T-helper 2 cell treated with Interferon-gamma antibody and Interleukin-4, amounts not matched to agents 5 μg/mL and 100 μg/mL, for 36 hours (primary cell): Measurements from ENCODE around the gene GLI3.

Experiments
- DNase-seq: peaks from one replicate; pipeline ENCODE4 v3.0.0; 2021; ENCODE audit warnings: low spot score
- H3K27ac Mint-ChIP-seq: one replicate; pipeline ENCODE4 v1.8.0; 2021; ENCODE audit warnings: mild to moderate bottlenecking, mixed read lengths
- H3K27me3 Mint-ChIP-seq: one replicate; pipeline ENCODE4 v1.8.0; 2021; ENCODE audit warnings: low read depth, mixed read lengths
- H3K36me3 Mint-ChIP-seq: one replicate; pipeline ENCODE4 v1.8.0; 2021; ENCODE audit warnings: low read depth, mixed read lengths
- H3K4me1 Mint-ChIP-seq: one replicate; pipeline ENCODE4 v1.8.0; 2021; ENCODE audit warnings: low read depth, mixed read lengths
- H3K4me3 Mint-ChIP-seq: one replicate; pipeline ENCODE4 v1.8.0; 2022; ENCODE audit warnings: mild to moderate bottlenecking, moderate library complexity, mixed read lengths
- H3K9me3 Mint-ChIP-seq: one replicate; pipeline ENCODE4 v1.8.0; 2021; ENCODE audit warnings: mixed read lengths

Gene GLI3

DNA sequence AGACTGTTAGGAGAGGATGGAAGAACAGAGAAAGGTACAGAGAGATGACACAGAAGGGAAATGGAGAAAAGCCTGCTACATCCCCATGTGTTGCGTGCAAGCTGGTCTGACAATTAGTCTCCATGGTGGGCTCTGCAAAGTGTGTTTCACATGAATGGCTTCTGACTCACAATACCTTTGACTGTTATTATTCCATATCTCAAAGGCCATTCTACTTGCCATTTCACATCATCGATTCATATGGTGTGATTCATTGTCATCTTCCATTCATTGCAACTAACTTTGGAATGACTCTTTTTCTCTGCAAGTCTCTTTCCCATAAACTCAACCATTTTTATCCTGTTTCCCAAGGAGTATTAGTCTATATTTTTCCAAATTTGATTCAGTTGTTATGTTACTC is 325.2 kb downstream of the GLI3 start:
- Mint-ChIP-seq H3K4me3 (no peak overlapping the region), H3K36me3 (no peaks in the 10 kb centered on the region), H3K9me3 (peaks cover under 1% of the 10 kb centered on the region), H3K27ac (no peak overlapping the region), H3K4me1 (no peaks in the 10 kb centered on the region), H3K27me3 (peaks cover 7% of the 10 kb centered on the region)
- no peak for DNase-seq
